IMR-90 (cell line): Measurements from ENCODE around the gene CHD2. TPM values are rescaled to one million over a fixed set of nuclear protein-coding genes. Genes with fewer than 3 reads are reported as not detected.

Experiments
- ATAC-seq: fragments of 200-7000 bp; cut with Tn5 transposase; 2 replicates; pipeline ENCODE4 v1.9.1; 2020; ENCODE audit warnings: low read depth, mild to moderate bottlenecking, moderate library complexity
- BruUV-seq: library from RNA; stranded (reverse); fragments of 400-500 nt; replicated peaks from 2 replicates; lab custom pipeline; 2021; lab: Mats Ljungman, UMichigan
- CTCF ChIA-PET: fragments of 300-600 bp; formaldehyde crosslinking; extraction: SDS; loops from one replicate; lab custom pipeline; 2021; ENCODE audit warnings: antibody characterized with exemption; lab: Yijun Ruan, JAX
- POLR2A ChIA-PET: fragments of 300-600 bp; sonication (Branson Sonifier 250); formaldehyde crosslinking; loops from one replicate; lab custom pipeline; 2022; ENCODE audit warnings: antibody characterized with exemption; ENCODE audit not compliant: unreplicated experiment; lab: Charles Lee
- DNase-seq: peaks from one replicate; pipeline ENCODE4 v3.0.0; 2013
- H2AFZ ChIP-seq: replicated peaks from 2 replicates; pipeline ENCODE3; 2013; ENCODE audit warnings: low read length, mild to moderate bottlenecking; ENCODE audit not compliant: poor library complexity
- H2AK5ac ChIP-seq: 2 replicates; pipeline ENCODE4 v1.6.1; 2013; ENCODE audit warnings: low read depth, low read length, inconsistent platforms
- H2AK9ac ChIP-seq: replicated peaks from 2 replicates; pipeline ENCODE3; 2013; ENCODE audit warnings: mild to moderate bottlenecking, low read depth, low read length, moderate library complexity; ENCODE audit not compliant: poor library complexity
- H2BK120ac ChIP-seq: 2 replicates; pipeline ENCODE4 v1.6.1; 2013; ENCODE audit warnings: low read depth, low read length, inconsistent platforms
- H2BK15ac ChIP-seq: 3 replicates; pipeline ENCODE4 v1.6.1; 2013; ENCODE audit warnings: low read depth, low read length, inconsistent platforms
- H2BK20ac ChIP-seq: 2 replicates; pipeline ENCODE4 v1.6.1; 2013; ENCODE audit warnings: low read depth, mild to moderate bottlenecking, inconsistent platforms, low read length, moderate library complexity
- H2BK5ac ChIP-seq: 2 replicates; pipeline ENCODE4 v1.6.1; 2013; ENCODE audit warnings: mild to moderate bottlenecking, low read depth, low read length, inconsistent platforms; ENCODE audit not compliant: poor library complexity, severe bottlenecking
- H3K14ac ChIP-seq: replicated peaks from 2 replicates; pipeline ENCODE4 v1.6.1; 2013; ENCODE audit warnings: low read depth, low read length, inconsistent platforms
- H3K18ac ChIP-seq: 2 replicates; pipeline ENCODE4 v1.6.1; 2013; ENCODE audit warnings: low read depth, low read length, control low read depth
- H3K23ac ChIP-seq: 2 replicates; pipeline ENCODE4 v1.6.1; 2013; ENCODE audit warnings: low read depth, low read length, inconsistent platforms
- H3K27ac ChIP-seq: 2 replicates; pipeline ENCODE4 v1.5.1; 2013; ENCODE audit warnings: mild to moderate bottlenecking, control low read depth, low read length; ENCODE audit not compliant: insufficient read depth
- H3K27me3 ChIP-seq: 2 replicates; pipeline ENCODE4 v1.6.1; 2013; ENCODE audit warnings: low read length; ENCODE audit not compliant: control insufficient read depth, insufficient read depth
- H3K36me3 ChIP-seq: 2 replicates; pipeline ENCODE4 v1.6.1; 2013; ENCODE audit warnings: low read length, mixed read lengths; ENCODE audit not compliant: control insufficient read depth, insufficient read depth
- H3K4ac ChIP-seq: 2 replicates; pipeline ENCODE4 v1.6.1; 2013; ENCODE audit warnings: low read depth, low read length, inconsistent platforms
- H3K4me1 ChIP-seq: 2 replicates; pipeline ENCODE4 v1.6.1; 2013; ENCODE audit warnings: low read length, mixed read lengths; ENCODE audit not compliant: control insufficient read depth, insufficient read depth
- H3K4me2 ChIP-seq: 2 replicates; pipeline ENCODE4 v1.6.1; 2013; ENCODE audit warnings: low read depth, mild to moderate bottlenecking, control low read depth, low read length, moderate library complexity
- H3K4me3 ChIP-seq: 2 replicates; pipeline ENCODE4 v1.5.1; 2013; ENCODE audit warnings: low read depth, mild to moderate bottlenecking, control low read depth, low read length, moderate library complexity; ENCODE audit not compliant: insufficient read depth
- H3K56ac ChIP-seq: 2 replicates; pipeline ENCODE4 v1.6.1; 2013; ENCODE audit warnings: low read length, inconsistent platforms; ENCODE audit not compliant: insufficient read depth; ENCODE audit errors: extremely low read depth
- H3K79me1 ChIP-seq, 2 experiments: 2 replicates each; pipeline ENCODE4 v1.6.1; 2013; ENCODE audit warnings: low read length in 2 of 2, inconsistent platforms in 1 of 2, low read depth in 1 of 2
- H3K9ac ChIP-seq: 2 replicates; pipeline ENCODE4 v1.6.1; 2013; ENCODE audit warnings: low read depth, low read length, control low read depth
- H3K9me1 ChIP-seq: 2 replicates; pipeline ENCODE4 v1.6.1; 2013; ENCODE audit warnings: low read length, inconsistent platforms; ENCODE audit not compliant: insufficient read depth
- H3K9me3 ChIP-seq: 2 replicates; pipeline ENCODE4 v1.6.1; 2013; ENCODE audit warnings: low read length; ENCODE audit not compliant: control insufficient read depth, insufficient read depth
- H4K20me1 ChIP-seq: 2 replicates; pipeline ENCODE4 v1.6.1; 2013; ENCODE audit warnings: low read length, inconsistent platforms; ENCODE audit not compliant: insufficient read depth
- H4K5ac ChIP-seq: 2 replicates; pipeline ENCODE4 v1.6.1; 2013; ENCODE audit warnings: mild to moderate bottlenecking, low read depth, low read length, control low read depth
- H4K8ac ChIP-seq, 2 experiments: 2 replicates each; pipeline ENCODE4 v1.6.1; 2013; ENCODE audit warnings: low read depth in 2 of 2, low read length in 2 of 2, control low read depth in 1 of 2, inconsistent platforms in 1 of 2
- H4K91ac ChIP-seq: 2 replicates; pipeline ENCODE4 v1.6.1; 2013; ENCODE audit warnings: low read depth, low read length, inconsistent platforms; ENCODE audit not compliant: insufficient read depth
- BHLHE40 ChIP-seq: fragments of 150-350 bp; IDR thresholded peaks from 2 replicates; pipeline ENCODE4 v1.6.1; 2016; ENCODE audit warnings: mild to moderate bottlenecking, low read depth, low read length
- CEBPB ChIP-seq: IDR thresholded peaks from 2 replicates; pipeline ENCODE4 v1.6.1; 2012; ENCODE audit warnings: low read depth, low read length, improper control_type of control experiment
- CHD1 ChIP-seq: IDR thresholded peaks from 2 replicates; pipeline ENCODE4 v1.6.1; 2012; ENCODE audit warnings: low read depth, low read length, improper control_type of control experiment
- ELK1 ChIP-seq: fragments of 150-350 bp; IDR thresholded peaks from 2 replicates; pipeline ENCODE4 v1.6.1; 2016; ENCODE audit warnings: low read depth, mild to moderate bottlenecking, low read length, moderate library complexity, borderline replicate concordance
- WGBS, 2 experiments: methylation state at CpG; one replicate each; pipeline versions ENCODE4 v1.1.5 to v1.1.7; 2013; ENCODE audit warnings: missing lambda C conversion rate in 2 of 2; ENCODE audit not compliant: insufficient read length in 1 of 2; ENCODE audit errors: extremely low coverage in 2 of 2; 5-methylcytosine and 5-hydroxymethylcytosine counted together
- dilution Hi-C: fragments of 300-500 bp; cut with HindIII; formaldehyde crosslinking; loops from one replicate; pipeline ENCODE4 v1.14.3; 2018; ENCODE audit warnings: low sequenced_read_pairs; ENCODE audit not compliant: unreplicated experiment
- in situ Hi-C: fragments of 300-500 bp; cut with MboI; formaldehyde crosslinking; loops from 3 replicates; pipeline ENCODE4 v1.14.3; 2019; ENCODE audit warnings: low sequenced_read_pairs, inconsistent platforms, mixed read lengths
- intact Hi-C: fragments of 100-400 bp; cut with micrococcal nuclease; formaldehyde crosslinking; loops from 2 replicates; pipeline ENCODE4 v1.10.0; 2022
- polyA plus RNA-seq, 3 experiments: library from polyadenylated mRNA; depleted of rRNA; stranded (reverse); fragments of >200 nt; gene quantifications; 2 replicates each; pipeline ENCODE4 v1.2.3, GENCODE V29; 2012; ENCODE audit warnings: low replicate concordance in 1 of 3
- total RNA-seq: library from RNA; depleted of rRNA; stranded (reverse); fragments of >200 nt; gene quantifications from 2 replicates; pipeline ENCODE4 v1.2.3, GENCODE V29; 2012

CHD2 gene
- total and polyA plus RNA-seq, 2 of the 4 experiments (the other 2 are of a cell fraction), result 44.9 to 64.7 TPM

GRCh38 chr15:92902737-92903593 is 2.8 kb downstream of the CHD2 start:
- H3K9me3 ChIP-seq, result no peaks in the 10 kb centered on the region
- ChIA-PET POLR2A (interaction anchor here (1.0 to 1.5 kb wide), 2 partner anchors 21 to 101 kb away, joined by 7 to 12 read pairs; no protein-coding TSS in a partner anchor), CTCF (interaction anchor here (1.2 kb wide), 1 partner anchor 21 kb away, joined by 5 read pairs; no protein-coding TSS in a partner anchor)
- peak overlapping the region; percentile 99 for H3K9ac ChIP-seq
- H2BK120ac ChIP-seq, result no peak overlapping the region
- H2AFZ ChIP-seq, result no peak overlapping the region
- H2BK15ac ChIP-seq, result no peak overlapping the region
- H2BK20ac ChIP-seq, result no peak overlapping the region
- H3K4ac ChIP-seq, result peak overlapping the region; percentile 65; the same call in 1 of the 2 replicates
- H3K14ac ChIP-seq, result peak overlapping the region; percentile 88
- H3K27me3 ChIP-seq, result no peaks in the 10 kb centered on the region
- peak overlapping the region; percentile 39; the same call in 1 of the 2 replicates for H4K91ac ChIP-seq
- intact Hi-C loops, result no loop called here
- H3K36me3 ChIP-seq, result peaks cover 6% of the 10 kb centered on the region
- peaks cover 22% of the 10 kb centered on the region for H4K20me1 ChIP-seq
- dilution Hi-C loops, result no loop called here
- peaks cover 5% of the 10 kb centered on the region for H3K4me1 ChIP-seq
- H2BK5ac ChIP-seq, result peak overlapping the region; percentile 98
- peak overlapping the region; percentile 89 for H4K5ac ChIP-seq
- in situ Hi-C loops, result no loop called here
- H2AK5ac ChIP-seq, result no peak overlapping the region
- peak overlapping the region; percentile 97 for H3K4me2 ChIP-seq
- H3K9me1 ChIP-seq, result no peaks in the 10 kb centered on the region
- no TSS peak for BruUV-seq
- peak overlapping the region; percentile 24; the same call in 1 of the 2 replicates for H3K18ac ChIP-seq
- TF ChIP-seq BHLHE40 (no peak), CEBPB (peak; percentile 57), CHD1 (0 out of 2 replicates have a peak, but pooled peaks have one; percentile 64), ELK1 (no peak)
- H4K8ac ChIP-seq, result peak overlapping the region; percentile 33 to 80
- ATAC-seq, result no peak
- H3K4me3 ChIP-seq, result peak overlapping the region; percentile 82
- peak overlapping the region; percentile 93 for H3K23ac ChIP-seq
- no peaks in the 10 kb centered on the region; a peak in 1 of 4 replicates for H3K79me1 ChIP-seq
- DNase-seq, result no peak
- H3K27ac ChIP-seq, result peak overlapping the region; percentile 98
- no peak overlapping the region for H2AK9ac ChIP-seq
- 0% methylated on average over 1 of the region's 4 CpGs; no CpG with 5 or more reads in 1 of the 2 experiments for WGBS, 2 experiments
- H3K56ac ChIP-seq, result peak overlapping the region; percentile 65
